ENCODE data around the gene MORN1. TPM values are rescaled to one million over a fixed set of nuclear protein-coding genes. Genes with fewer than 3 reads are reported as not detected.

The MORN1 gene
- total RNA-seq, 1 donor = 9.5 TPM

DNA sequence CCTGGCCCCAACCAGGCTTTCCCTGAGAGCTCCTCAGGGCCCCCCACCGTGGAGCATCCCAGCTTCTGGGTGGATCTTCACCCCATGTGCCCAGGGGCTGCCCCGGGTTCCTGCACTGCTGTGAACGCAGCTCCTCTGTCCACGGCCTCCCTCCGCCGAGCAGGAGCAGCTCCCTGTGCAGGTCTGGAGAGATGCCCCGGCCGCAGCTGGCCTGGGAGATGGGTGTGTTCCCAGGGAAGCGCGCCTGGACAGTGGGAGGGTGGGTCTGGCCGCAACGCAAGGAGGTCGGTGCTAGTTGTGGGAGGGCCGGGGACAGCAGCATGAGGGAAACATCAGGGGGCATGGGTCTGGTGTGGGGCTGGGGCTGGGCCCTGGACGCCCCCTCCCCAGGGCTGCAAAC lies 71.3 kb downstream of the MORN1 start:
- TF ChIP-seq, protein P1, sequence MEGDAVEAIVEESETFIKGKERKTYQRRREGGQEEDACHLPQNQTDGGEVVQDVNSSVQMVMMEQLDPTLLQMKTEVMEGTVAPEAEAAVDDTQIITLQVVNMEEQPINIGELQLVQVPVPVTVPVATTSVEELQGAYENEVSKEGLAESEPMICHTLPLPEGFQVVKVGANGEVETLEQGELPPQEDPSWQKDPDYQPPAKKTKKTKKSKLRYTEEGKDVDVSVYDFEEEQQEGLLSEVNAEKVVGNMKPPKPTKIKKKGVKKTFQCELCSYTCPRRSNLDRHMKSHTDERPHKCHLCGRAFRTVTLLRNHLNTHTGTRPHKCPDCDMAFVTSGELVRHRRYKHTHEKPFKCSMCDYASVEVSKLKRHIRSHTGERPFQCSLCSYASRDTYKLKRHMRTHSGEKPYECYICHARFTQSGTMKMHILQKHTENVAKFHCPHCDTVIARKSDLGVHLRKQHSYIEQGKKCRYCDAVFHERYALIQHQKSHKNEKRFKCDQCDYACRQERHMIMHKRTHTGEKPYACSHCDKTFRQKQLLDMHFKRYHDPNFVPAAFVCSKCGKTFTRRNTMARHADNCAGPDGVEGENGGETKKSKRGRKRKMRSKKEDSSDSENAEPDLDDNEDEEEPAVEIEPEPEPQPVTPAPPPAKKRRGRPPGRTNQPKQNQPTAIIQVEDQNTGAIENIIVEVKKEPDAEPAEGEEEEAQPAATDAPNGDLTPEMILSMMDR (IDR thresholded peaks at IDR 0.05; ENCODE audit: insufficient read depth, low read depth, low read length) = no peak
- no peak for DNase-seq (ENCODE audit: low read depth)
- no peak overlapping the region for H3K4me3 ChIP-seq (ENCODE audit: low read depth, low read length)

GRCh38 chr1:2319291-2319690 lies 72.1 kb downstream of the MORN1 start:
- H3K4me3 ChIP-seq (ENCODE audit: low read depth, low read length) = no peak overlapping the region
- TF ChIP-seq, protein P1 (IDR thresholded peaks at IDR 0.05; ENCODE audit: insufficient read depth, low read depth, low read length) = no peak
- no peak for DNase-seq (ENCODE audit: low read depth)

- no peak for DNase-seq (ENCODE audit: low read depth)
- H3K4me3 ChIP-seq (ENCODE audit: low read depth, low read length) = no peak overlapping the region
- TF ChIP-seq, protein P1 (IDR thresholded peaks at IDR 0.05; ENCODE audit: insufficient read depth, low read depth, low read length) = no peak
Measured at GRCh38 chr1:2318314-2319278, 72.8 kb downstream of the MORN1 start.

GRCh38 chr1:2317230-2318065 lies 73.9 kb downstream of the MORN1 start:
- no peak for DNase-seq (ENCODE audit: low read depth)
- TF ChIP-seq, protein P1 (IDR thresholded peaks at IDR 0.05; ENCODE audit: insufficient read depth, low read depth, low read length) = no peak
- no peak overlapping the region for H3K4me3 ChIP-seq (ENCODE audit: low read depth, low read length)

DNA sequence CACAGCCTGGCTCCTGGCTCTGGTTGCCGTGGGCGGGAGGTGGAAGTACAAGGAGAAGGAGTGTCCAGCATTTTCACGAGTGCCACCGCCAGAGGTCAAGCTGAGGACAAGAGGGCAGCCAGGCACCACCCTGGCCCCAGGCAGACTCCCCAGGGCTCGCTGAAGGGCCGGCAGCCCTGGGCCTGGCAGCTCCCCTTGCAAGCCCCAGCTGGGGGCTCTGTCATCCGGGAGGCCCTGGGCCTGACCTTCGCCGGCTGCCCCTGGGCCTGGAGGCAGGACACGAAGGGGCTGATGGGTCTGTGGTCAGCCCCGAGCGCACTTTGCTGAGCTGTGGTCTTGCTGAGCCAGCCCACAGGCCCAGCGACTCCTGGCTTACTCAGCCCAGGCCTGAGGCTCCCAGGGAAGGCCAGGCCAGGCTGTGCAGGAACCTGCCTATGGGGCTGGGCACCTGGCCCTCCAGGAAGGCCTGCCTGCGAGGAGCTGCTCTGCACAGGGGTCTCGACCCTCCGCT lies 74.8 kb downstream of the MORN1 start:
- peak; percentile 30 for DNase-seq (ENCODE audit: low read depth)
- TF ChIP-seq, protein P1 (IDR thresholded peaks at IDR 0.05; ENCODE audit: insufficient read depth, low read depth, low read length) = no peak
- H3K4me3 ChIP-seq (ENCODE audit: low read depth, low read length) = no peak overlapping the region

DNA sequence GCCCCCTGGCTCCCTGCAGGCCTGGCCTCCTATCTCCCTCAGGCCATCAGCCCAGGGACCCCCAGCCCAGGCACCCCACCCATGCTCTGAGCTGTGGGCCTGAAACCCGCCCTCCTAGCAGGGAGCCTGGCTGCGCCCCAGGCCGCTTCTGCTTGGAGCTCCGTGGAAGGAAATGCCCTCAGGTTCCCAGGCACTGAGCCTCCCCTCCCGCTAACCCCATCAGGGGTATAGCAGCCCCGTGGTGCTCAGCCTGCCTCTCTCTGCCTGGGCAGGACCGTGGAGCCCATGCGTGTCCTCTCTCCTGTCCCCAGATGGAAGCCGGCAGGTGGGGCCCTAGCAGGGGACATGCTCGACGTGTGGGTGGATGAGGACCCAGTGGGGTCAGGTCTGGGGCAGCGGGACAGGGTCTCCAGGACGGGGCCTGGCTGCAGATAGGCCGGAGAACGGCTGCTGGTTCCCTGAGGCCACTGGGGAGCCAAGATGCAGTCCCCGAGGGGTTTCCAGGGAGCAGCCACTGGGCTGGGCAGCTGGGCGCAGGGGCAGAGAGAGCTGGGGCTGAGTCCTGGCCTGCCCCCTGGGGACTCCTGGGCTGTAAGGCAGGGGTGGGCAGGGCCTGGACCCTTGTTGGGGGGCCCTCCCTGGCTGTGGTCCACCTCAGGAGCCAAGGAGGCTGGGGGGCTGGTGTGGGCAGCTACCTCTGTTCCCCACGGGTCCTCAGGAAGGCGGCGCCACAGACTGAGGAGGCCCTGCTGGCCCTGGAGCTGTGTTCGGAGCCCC lies 75.5 kb downstream of the MORN1 start:
- DNase-seq (ENCODE audit: low read depth) = no peak
- no peak overlapping the region for H3K4me3 ChIP-seq (ENCODE audit: low read depth, low read length)
- TF ChIP-seq, protein P1 (IDR thresholded peaks at IDR 0.05; ENCODE audit: insufficient read depth, low read depth, low read length) = no peak
